GM19438 (cell line): Measurements from ENCODE around the gene UVSSA.
"Not testable (repeated sequence)": the region's sequence is repeated elsewhere in the genome, so short reads cannot be mapped to it uniquely, and the experiment has no call there.

Experiments used
- ATAC-seq: cut with Tn5 transposase; IDR thresholded peaks from one replicate; pipeline ENCODE4 v1.9.1; 2021; ENCODE audit warnings: low read depth; ENCODE audit not compliant: unreplicated experiment

The UVSSA gene

DNA sequence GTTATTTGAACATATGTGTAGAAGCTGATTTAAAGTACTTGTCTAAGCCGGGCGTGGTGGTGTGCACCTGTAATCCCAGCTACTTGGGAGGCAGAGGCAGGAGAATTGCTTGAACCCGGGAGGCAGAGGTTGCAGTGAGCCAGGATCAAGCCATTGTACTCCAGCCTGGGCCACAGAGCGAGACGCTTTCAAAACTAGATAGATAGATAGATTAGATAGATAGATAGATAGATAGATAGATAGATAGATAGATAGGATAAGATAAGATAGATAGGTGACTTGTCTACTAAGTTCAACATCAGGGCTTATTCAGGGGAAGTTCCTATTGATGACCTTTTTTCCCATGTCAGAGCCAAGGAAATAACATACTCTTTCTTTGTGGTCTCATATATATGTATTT lies 46.4 kb downstream of the UVSSA start:
- ATAC-seq: not testable (repeated sequence)

DNA sequence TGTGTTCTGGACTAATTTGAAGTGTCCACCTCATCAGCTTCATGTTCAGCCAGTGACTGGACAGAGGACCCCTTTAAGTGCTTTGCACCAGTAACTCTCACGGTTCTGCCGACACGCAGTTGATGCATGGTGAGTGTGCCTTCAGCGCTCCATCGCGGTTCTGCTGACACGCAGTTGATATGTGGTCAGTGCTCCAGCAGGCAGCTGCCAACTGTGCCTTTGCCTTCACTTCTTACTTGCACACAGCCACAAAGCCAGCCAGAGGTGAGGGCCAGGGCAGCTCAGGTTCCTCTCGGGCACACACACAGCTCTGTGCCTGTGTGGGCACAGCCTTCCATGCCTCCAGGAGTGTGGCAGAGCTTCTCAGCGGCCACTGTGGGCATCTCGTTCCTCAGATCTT lies 46.9 kb downstream of the UVSSA start:
- no peak for ATAC-seq

DNA sequence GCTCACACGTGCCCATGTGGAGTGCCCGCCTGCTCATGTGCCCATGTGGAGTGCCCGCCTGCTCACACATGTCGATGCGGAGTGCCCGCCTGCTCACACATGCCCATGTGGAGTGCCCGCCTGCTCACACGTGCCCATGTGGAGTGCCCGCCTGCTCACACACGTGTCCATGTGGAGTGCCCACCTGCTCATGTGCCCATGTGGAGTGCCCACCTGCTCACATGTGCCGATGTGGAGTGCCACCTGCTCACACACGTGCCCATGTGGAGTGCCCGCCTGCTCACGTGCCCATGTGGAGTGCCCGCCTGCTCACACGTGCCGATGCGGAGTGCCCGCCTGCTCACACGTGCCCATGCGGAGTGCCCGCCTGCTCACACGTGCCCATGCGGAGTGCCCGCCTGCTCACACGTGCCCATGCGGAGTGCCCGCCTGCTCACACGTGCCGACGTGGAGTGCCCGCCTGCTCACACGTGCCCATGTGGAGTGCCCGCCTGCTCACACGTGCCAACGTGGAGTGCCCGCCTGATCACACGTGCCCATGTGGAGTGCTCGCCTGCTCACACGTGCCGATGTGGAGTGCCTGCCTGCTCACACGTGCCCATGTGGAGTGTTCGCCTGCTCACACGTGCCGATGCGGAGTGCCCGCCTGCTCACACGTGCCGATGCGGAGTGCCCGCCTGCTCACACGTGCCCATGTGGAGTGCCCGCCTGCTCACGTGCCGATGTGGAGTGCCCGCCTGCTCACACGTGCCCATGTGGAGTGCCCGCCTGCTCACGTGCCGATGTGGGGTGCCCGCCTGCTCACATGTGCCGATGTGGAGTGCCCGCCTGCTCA lies 47.8 kb downstream of the UVSSA start:
- not testable (repeated sequence) for ATAC-seq

DNA sequence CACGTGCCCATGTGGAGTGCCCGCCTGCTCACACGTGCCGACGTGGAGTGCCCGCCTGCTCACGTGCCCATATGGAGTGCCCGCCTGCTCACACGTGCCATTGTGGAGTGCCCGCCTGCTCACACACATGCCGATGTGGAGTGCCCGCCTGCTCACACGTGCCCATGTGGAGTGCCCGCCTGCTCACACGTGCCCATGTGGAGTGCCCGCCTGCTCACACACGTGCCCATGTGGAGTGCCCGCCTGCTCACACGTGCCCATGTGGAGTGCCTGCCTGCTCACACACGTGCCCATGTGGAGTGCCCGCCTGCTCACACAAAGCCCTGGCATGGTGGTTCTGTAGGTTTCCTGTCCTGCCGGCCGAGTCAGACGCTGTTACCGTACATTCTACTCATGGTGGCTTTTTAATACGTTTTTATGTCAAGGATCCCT lies 48.4 kb downstream of the UVSSA start:
- ATAC-seq: not testable (repeated sequence)

DNA sequence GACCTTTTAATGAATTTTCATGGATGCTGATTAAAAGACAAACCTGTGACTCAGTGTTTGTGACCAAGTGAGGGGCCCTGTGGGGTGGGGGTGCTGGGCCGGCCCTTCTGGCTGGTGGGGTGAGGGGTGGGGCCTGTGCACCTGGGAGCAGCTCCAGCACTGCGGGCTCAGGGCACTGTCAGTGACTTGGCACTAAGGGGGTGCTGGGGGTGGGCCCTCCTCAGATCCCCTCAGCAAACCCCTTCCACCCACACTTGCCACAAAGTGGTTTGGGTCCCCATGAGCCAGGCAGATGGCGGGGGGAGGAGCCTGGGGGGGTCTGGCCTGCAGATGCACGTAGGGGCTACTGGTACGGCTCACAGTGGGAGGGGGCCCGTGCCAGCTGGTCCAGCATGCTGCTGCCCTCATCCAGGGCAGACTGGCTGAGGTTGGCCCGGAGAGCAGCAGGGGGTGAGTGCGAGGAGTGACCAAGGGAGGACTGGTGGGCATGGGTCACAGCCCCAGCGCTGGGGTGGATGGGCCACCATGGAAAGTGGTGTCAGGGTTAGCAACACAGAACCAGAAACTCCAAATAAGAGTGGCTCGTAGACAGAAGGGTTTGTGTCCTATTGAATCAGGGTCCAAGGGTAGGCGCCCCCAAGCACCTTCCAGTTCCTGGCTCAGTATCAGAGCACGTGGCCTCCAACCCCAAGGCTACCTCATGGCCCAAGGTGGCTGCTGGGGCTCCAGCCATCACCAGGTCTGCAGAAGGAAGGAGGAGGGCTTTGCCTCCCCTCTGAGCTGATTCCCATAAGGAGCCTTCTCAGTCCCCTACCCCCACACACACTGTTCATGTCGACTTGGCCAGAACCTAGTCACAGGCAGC lies 49.2 kb downstream of the UVSSA start:
- ATAC-seq: no peak

DNA sequence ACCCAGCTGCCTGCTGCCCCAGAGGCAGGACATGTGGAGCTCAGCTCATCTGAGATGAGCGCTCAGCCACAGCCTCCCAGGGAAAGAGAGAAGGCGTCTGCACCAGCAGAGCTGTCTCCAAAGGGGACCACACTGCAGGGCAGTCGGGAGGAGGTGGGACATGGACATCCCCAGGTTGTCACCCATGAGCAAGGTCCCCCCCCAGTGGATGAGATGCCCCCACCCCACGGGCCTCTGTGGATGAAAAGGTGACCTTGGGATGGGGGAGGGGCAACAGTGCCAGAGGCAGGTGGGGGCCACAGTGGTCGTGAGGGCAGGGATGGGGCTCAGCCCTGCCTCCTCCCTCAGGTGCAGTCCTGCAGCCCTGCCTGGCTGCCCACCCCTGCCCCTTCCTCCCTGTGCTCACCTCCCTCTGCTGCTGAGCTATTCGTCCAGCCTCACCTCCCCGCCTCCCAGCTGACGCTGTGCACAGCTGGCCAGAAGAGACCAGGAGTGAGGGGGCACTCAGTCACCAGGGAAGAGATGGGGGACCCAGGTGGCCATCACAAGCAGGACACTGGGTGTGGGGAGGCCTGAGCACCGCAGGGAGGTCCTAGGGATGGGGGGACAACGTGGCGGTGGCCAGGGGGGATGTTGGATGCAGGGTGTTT lies 49.9 kb downstream of the UVSSA start:
- no peak for ATAC-seq

DNA sequence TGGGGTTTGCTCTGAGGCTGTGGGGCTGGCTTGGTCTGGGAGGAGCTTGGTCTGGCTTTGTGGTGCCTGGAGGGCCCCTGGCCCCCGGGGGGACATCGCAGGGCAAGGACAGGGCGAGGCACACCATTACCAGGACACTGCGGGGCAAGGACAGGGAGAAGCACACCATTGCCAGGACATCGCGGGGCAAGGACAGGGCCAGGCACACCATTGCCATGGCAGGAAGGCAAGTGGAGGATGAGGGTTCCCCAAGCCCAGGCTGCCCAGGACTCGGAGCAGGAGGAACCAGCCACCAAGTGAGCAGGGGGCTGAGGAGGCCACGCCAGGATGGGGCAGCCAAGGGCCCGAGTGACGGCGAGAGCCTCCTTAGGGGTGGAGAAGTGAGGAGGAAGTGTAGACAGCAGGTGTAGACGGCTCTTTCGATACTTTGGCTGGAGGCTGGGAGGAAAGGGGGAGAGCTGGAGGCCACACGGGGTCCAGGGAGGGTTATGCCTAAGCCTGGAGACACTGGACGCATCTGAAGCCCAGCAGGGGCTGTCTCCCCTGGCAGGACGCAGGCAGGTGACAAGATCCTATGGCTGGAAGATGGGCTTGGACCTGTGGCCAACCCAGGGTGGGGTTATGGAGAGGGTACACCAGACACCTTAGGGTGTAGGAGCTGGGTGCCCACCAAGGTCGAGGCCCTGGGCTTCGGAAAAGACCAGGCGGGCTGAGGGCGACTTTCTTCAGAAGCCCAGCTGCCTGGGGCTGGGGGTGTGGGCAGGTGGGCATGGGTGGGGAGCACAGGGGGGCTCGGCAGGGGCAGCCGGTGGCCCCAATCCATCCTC lies 51.9 kb downstream of the UVSSA start:
- ATAC-seq: no peak

DNA sequence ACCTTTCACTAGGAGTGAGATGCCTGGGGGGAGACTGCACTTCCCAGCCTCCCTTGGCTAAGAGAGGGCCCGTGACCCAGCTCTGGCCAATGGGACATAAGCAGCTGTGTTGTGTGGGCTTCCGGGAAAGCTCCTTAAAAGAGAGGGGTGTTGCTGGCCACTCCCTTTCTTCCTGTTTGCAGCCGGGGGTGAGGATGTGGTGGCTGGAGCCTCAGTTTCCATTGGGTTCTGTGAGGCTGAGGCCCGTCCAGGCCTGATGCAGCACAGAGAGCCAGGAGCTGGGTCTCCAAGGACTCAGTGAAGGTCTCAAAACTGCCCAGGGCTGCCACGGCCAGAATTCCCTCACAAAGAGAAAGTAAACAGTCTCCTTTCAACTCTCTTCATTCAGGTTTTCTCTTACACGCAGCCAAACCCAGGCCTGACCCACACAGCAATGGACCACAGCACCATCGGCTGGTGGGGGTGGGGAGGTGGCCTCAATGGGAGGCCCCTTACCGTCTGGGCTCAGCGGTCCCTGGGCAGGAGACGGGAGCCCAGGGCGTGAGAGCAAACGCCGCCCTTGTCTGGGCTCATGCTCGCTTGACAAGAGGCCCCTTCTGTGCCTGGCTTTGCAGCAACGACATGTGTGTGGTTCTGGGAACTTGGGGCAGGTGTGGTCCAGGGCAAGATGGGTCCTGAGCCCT lies 52.6 kb downstream of the UVSSA start:
- ATAC-seq: no peak

DNA sequence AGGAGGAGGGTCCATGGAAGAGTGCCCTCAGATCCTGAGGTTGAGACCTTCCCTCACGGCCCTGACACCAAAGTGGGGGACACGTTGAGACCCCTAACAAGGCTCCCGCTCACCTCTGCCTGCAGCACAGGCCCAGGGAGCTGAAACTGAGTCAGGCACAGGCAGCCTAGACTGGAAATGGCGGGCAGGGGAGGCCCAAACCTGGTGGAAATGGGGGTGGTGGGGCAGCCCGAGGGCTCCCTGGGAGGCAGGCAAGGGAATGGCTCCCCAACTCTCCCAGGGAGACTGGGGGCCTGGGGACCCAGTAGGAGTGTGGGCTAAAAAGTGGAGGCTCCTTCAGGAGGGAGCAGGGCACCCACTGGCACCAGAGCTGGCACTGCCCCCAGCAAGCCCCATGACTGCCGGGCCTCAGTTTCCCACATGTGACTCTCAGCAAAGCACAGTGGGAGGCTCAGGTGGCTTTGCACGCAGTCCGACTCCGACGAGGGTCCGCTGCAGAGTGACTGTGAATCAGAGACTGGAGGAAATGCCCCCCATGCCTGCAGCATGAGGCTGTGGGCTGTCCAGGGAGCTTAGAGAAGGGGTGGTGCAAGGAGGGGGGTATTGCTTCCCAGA lies 53.3 kb downstream of the UVSSA start:
- ATAC-seq: no peak

DNA sequence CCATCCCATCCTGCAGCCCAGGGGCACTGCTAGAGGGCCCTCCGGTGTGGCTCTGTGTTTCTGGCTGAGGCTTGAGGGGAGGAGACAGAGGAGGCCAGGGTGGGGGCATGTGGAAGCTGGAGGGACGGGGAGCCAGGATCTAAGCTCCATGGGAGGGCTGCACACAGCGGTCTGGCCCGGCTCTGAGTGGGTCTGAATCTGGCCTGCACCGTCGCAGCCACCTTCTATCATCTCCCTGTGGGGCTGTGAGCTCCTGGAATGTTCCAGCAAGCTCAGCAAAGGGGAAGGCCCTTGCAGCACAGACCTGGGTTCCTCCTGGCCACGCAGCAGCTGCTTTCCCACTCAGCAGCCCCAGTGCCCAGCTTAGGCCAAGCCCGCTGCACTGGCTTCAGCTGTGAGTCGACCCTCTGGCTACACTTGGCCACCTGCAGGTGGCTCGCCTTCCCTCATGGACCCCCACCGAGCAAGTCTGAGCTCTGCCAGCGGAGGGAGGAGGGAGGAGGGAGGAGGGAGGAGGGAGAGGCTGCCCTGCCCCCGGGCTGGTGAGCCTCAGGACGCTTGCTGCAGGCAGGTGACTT lies 53.9 kb downstream of the UVSSA start:
- ATAC-seq: no peak

DNA sequence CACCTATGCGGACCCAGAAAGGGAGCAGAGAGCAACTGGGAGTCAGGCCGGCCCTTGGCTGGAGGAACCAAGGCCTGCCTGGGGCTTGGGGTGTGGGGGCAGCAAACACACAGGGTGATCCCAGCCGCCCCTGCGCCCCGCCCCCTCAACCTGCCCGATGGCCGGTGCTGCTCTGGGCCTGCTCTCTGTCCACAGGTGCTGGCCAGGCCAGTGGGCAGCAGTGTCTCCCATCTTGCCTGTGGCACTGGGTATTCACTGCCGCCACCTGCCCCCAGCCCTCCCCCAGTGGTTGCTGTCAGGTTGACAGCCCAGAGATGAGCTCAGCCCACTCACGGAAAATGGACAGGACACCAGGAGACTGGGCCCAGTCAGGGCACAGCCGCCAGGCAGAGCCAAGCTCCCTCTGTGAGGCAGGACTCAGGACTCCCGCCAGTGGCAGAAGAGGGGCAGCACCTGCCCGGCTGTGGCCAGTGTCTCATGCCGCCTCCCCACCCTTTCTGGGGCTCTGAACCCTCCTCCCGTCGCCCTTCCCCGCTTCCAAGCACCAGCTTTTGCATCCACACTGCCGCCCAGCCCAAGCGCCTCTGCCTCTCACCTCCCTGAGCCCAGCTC lies 54.5 kb downstream of the UVSSA start:
- ATAC-seq: no peak

DNA sequence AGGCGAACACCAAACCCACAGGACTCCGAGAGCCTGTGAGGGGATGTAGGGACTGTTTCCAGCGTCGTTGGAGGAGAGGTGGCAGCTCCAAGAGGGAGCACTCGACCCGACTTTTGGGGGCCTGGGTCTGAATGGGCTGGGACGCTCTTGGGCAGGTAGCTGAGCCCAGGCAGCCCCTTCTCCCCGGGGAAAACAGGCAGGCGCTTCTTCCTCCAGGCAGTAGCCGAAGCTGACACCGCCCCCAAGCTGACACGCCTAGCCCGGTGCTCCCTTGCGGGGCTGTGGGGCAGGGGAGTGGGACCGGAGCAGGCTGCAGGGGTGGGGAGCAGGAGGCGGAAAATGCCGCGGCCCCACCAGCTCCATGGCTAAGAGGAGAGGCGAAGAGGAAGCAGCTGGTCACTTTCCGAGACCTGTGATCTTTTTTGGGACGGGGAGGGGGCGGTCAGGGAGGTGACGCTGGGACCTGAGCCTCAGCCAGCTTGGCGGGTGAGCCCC lies 55.1 kb downstream of the UVSSA start:
- ATAC-seq: no peak

DNA sequence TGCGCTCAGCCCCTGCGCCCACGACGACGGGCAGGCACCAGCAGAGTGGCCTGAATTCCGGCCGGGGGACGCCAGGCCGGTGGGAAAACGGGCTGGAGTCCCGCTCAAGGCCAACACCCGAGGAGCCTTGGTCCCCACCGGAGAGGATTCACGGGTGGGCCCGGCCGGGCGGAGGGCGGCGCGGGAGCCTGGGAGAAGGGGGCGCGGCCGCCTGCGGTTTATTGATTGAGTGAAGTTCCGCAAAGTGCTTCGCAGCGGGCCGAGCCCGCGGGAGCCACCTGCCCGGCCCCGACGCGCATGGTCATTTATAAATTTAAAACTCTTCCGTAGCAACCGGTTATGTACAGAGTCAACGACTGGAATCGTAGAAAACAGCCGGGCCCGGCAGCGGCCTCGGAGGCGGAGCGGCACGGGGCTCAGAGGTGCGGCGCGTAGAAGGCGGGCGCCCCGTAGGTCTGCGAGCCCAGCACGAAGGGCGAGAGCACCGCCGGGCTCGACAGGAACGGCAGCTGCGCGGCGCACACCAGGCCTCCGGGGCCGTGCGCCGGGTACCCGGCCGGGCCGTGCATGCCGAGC lies 55.6 kb downstream of the UVSSA start:
- no peak for ATAC-seq

DNA sequence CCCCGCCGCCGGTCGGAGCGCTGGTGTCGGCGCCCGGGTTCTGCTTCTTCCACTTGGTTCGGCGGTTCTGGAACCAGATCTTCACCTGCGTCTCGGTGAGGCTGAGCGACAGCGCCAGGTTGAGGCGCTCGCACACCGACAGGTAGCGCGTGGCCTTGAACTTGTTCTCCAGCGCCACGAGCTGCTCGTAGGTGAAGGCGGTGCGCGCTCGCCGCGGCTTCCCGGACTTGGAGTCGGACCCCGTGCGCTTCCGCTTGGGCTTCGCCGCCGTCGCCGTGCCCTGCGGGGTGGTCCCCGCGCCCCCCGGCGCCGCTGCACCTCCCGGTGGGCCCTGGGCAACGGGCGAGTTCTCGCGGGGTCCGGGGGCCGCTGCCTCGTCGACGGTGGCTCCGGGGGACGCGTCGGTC lies 56.2 kb downstream of the UVSSA start:
- no peak for ATAC-seq

DNA sequence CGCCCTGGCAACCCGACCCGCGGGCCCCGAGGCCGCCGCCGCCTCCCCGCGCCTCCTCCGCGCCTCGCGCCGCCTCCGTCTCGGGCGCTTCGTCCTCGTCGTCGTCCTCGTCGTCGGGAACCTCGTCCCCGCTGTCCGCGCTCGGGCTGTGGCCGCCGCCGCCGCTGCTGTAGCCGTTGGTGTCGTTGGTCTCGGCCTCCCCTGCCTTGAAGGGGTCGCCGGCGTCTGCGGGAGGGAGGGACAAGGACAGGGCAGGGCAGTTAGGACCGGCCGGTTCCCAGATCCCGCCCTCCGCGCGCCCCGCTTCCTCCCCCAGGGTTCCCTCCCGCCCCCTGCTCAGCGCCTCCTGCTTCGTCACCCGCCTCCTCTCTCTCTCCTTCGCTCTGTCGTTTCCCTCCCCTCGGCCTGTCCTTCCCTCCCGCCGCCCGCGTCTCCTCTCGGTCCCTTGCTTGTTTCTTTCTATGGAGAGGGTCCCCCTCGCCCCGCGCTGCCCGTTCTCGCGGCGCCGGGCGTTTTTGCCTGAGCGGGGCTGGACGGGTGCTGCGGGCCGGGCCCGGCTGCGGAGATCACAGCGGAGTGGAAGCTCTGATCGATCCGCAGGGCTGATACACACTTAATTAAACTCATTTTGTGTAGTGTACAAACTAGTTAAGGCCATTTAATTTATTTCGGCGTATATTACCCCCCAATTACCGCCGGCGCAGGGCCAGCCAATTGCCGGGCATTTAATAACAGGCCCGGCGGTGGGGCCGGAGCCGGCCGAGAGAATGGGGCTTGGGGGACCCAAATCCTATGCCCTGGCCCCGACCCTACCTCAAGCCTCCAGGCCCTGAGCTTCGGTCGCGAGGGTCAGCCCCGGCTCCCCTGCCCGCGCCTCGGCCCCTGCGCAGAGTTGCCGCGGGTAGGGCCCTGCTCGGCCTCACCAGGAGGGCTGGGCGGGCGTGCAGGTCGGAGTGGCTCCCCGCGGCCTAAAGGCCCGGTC lies 56.9 kb downstream of the UVSSA start:
- no peak for ATAC-seq

DNA sequence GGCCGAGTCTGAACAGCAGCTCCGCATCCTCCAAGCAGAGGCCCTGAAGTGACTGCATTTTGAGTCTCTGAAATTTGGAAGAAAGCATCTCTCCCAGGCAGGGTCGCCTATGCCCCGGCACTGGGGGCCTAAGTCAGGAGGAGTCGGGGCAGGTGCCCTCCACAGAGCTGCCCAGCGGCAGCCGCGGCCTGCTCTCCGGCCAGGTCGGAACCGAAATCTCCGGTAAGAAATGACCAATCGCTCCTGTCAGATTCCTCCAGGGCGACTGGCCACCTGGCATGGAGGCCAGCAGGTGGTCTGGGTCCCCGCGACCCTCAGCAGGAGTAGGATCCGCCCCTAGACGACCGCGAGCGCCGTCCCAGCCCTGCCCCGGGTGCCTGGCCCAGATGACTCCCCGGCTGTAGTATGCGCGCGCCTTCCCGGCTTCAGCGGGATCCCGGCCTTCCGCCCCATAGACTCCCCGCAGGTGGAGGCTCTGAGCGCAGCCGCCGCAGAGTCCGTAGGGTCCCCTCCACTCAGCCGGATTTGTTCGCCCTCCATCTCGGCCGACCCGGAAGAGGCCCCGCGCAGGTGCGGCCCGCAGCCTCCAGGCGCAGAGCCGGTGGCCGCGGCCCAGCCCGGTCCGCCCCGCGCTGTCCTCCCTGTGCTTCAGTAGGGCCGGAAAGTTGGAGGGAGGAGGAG lies 57.7 kb downstream of the UVSSA start:
- no peak for ATAC-seq
